Measurements from ENCODE around the gene IRF2BP2.

The IRF2BP2 gene

GRCh38 chr1:234611847-234612351 lies 1.9 kb upstream of the IRF2BP2 start (continued):
- TF ChIP-seq ZBTB26 (tag by site-specific recombination; optimal IDR thresholded peaks at IDR 0.05) (no peak), ZNF48 (tag by site-specific recombination; IDR thresholded peaks at IDR 0.05) (no peak), ZBTB7A (tag by site-specific recombination; IDR thresholded peaks at IDR 0.05; ENCODE audit: low read depth) (no peak), ZNF76 (tag by site-specific recombination; IDR thresholded peaks at IDR 0.05; ENCODE audit: borderline replicate concordance, low read depth) (no peak), GLIS2 (tag by site-specific recombination; IDR thresholded peaks at IDR 0.05) (peak; percentile 58), KLF17 (tag by site-specific recombination; IDR thresholded peaks at IDR 0.05) (0 out of 2 replicates have a peak, but pooled peaks have one; percentile 1), ZNF626 (tag by site-specific recombination; IDR thresholded peaks at IDR 0.05) (no peak), ZNF362 (tag by site-specific recombination; IDR thresholded peaks at IDR 0.05) (0 out of 2 replicates have a peak, but pooled peaks have one; percentile 10)

GRCh38 chr1:234611225-234611846 lies 1.4 kb upstream of the IRF2BP2 start:
- CTCF ChIA-PET, result interaction anchor here (0.6 to 3.9 kb wide), 19 partner anchors 10 to 482 kb away, joined by 3 to 34 read pairs (median 4); no protein-coding TSS in a partner anchor
- peak overlapping the region; percentile 49 for H3K4me3 ChIP-seq (ENCODE audit: low read depth, low read length)
- POLR2A ChIA-PET, result interaction anchor here (0.6 to 6.7 kb wide), 35 partner anchors 9 to 472 kb away, joined by 3 to 135 read pairs (median 4); partner anchors contain the start of gene COA6
- no peak for TF ChIP-seq GLIS2 (tag by site-specific recombination; IDR thresholded peaks at IDR 0.05)
- TF ChIP-seq SP2 (tag by site-specific recombination; IDR thresholded peaks at IDR 0.05), result peak; percentile 54
- TF ChIP-seq ZNF114 (tag by site-specific recombination; IDR thresholded peaks at IDR 0.05), result no peak
- TF ChIP-seq ZNF140 (tag by site-specific recombination; IDR thresholded peaks at IDR 0.05), result no peak
- TF ChIP-seq TCF7L2 (IDR thresholded peaks at IDR 0.05; ENCODE audit: borderline replicate concordance, low read depth, low read length), result no peak
- TF ChIP-seq ZNF513 (tag by site-specific recombination; IDR thresholded peaks at IDR 0.05), result no peak
- TF ChIP-seq TSHZ1 (tag by site-specific recombination; IDR thresholded peaks at IDR 0.05; ENCODE audit: borderline replicate concordance), result no peak
- no peak for TF ChIP-seq ZNF174 (tag by site-specific recombination; IDR thresholded peaks at IDR 0.05)
- peak; percentile 40 for TF ChIP-seq ZNF335 (tag by site-specific recombination; conservative IDR thresholded peaks at IDR 0.05)
- TF ChIP-seq ZNF362 (tag by site-specific recombination; IDR thresholded peaks at IDR 0.05), result peak; percentile 97
- peak; percentile 71 for TF ChIP-seq PATZ1 (tag by site-specific recombination; IDR thresholded peaks at IDR 0.05)
- TF ChIP-seq ZNF211 (tag by site-specific recombination; IDR thresholded peaks at IDR 0.05; ENCODE audit: low read depth), result no peak
- TF ChIP-seq ZBTB6 (tag by site-specific recombination; IDR thresholded peaks at IDR 0.05), result no peak
- no peak for TF ChIP-seq ZNF747 (tag by site-specific recombination; IDR thresholded peaks at IDR 0.05)
- no peak for TF ChIP-seq ZNF48 (tag by site-specific recombination; IDR thresholded peaks at IDR 0.05)

More at GRCh38 chr1:234611225-234611846, 1.4 kb upstream of the IRF2BP2 start:
- peaks cover 25% of the 10 kb centered on the region for H3K4me1 ChIP-seq (ENCODE audit: control insufficient read depth, insufficient read depth, low read length)
- H3K27ac ChIP-seq (ENCODE audit: extremely low read depth, low read depth, low read length), result peak overlapping the region; percentile 96
- no peaks in the 10 kb centered on the region for H3K9me3 ChIP-seq (ENCODE audit: control insufficient read depth, insufficient read depth, low read depth, low read length)
- peaks cover 6 to 23% of the 10 kb centered on the region in 2 experiments for H3K36me3 ChIP-seq (ENCODE audit: control insufficient read depth in 2 of 2, insufficient read depth in 1 of 2, low read length in 2 of 2)

Measured in HEK293 (cell line).